ENCODE measurements around the gene TIMP4. TPM values are rescaled to one million over a fixed set of nuclear protein-coding genes. Genes with fewer than 3 reads are reported as not detected.

The TIMP4 gene
- total RNA-seq, 1 donor from 2014 or later = 6.9 TPM

DNA sequence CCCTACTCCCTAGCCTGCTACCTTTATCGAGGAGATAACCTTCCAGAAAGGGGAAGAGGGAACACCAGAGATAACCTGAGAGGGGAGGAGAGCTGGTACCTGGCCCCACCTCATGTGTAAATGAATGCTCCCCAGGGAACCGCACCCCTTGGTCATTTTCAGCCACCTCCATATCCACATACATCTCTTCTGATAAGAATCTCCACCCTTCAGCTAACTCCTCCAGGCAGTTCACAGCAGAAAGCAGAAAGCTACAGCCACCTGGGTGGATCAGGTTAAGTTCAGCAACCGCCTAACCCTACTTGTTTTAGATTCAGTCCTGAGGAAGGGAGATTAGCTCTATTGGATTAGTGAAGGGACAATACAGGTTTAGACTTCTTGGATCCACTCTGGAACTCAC, 38.0 kb upstream of the TIMP4 start:
- intact Hi-C loops (cut with DNase I) = no loop called here
- TF ChIP-seq CTCF (IDR thresholded peaks at IDR 0.05) = no peak
- no peak for ATAC-seq
- no peak for DNase-seq
- Histone ChIP-seq H3K9me3 (no peaks in the 10 kb centered on the region), H3K4me3 (no peak overlapping the region), H3K4me1 (peaks cover 8% of the 10 kb centered on the region), H3K36me3 (no peaks in the 10 kb centered on the region), H3K27me3 (no peaks in the 10 kb centered on the region), H3K27ac (no peak overlapping the region)

DNA sequence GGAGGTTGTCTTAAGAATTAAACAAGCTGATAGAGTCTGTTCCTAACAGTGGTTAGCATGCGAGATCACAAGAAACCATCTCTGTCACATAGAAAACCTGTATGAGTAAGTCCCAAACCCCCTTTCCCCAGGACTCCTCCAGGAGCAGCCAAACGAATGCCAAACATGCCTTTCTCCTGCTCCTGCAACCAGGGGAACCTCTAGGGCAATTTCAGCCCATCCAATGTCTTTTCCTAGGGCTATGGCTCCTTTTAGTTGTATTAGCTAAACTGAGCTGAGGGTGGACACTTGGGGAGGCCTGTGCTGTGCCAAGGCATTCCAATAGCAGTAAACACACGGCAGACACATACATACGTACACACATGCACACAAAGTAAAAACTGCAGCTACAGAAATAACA, 36.5 kb upstream of the TIMP4 start:
- no peak overlapping the region for H3K4me3 ChIP-seq
- H3K27me3 ChIP-seq = no peaks in the 10 kb centered on the region
- TF ChIP-seq CTCF (IDR thresholded peaks at IDR 0.05) = no peak
- peaks cover 8% of the 10 kb centered on the region for H3K4me1 ChIP-seq
- ATAC-seq (no peak), DNase-seq (no peak)
- no peaks in the 10 kb centered on the region for H3K36me3 ChIP-seq
- H3K9me3 ChIP-seq = no peaks in the 10 kb centered on the region
- H3K27ac ChIP-seq = no peak overlapping the region
- intact Hi-C loops (cut with DNase I) = no loop called here

- H3K36me3 ChIP-seq = no peaks in the 10 kb centered on the region
- no peaks in the 10 kb centered on the region for H3K27me3 ChIP-seq
- peaks cover 8% of the 10 kb centered on the region for H3K4me1 ChIP-seq
- no peak overlapping the region for H3K4me3 ChIP-seq
- H3K27ac ChIP-seq = peak overlapping the region; percentile 32
- no peak for TF ChIP-seq CTCF (IDR thresholded peaks at IDR 0.05)
- DNase-seq = no peak
- no peaks in the 10 kb centered on the region for H3K9me3 ChIP-seq
- no peak for ATAC-seq
- intact Hi-C loops (cut with DNase I) = no loop called here
These were observed 36.0 kb upstream of the TIMP4 start for GRCh38 chr3:12194669-12195161.

GRCh38 chr3:12194209-12194608, 35.5 kb upstream of the TIMP4 start:
- ATAC-seq (peak; percentile 69), DNase-seq (no peak)
- Histone ChIP-seq H3K36me3 (no peaks in the 10 kb centered on the region), H3K27ac (peak overlapping the region; percentile 32), H3K4me3 (no peak overlapping the region), H3K4me1 (peaks cover 8% of the 10 kb centered on the region), H3K27me3 (no peaks in the 10 kb centered on the region), H3K9me3 (no peaks in the 10 kb centered on the region)
- no peak for TF ChIP-seq CTCF (IDR thresholded peaks at IDR 0.05)
- intact Hi-C loops (cut with DNase I) = no loop called here

GRCh38 chr3:12193485-12194165, 34.9 kb upstream of the TIMP4 start:
- Histone ChIP-seq H3K9me3 (no peaks in the 10 kb centered on the region), H3K36me3 (no peaks in the 10 kb centered on the region), H3K27ac (peak overlapping the region; percentile 32), H3K4me3 (no peak overlapping the region), H3K4me1 (peaks cover 8% of the 10 kb centered on the region), H3K27me3 (no peaks in the 10 kb centered on the region)
- no peak for TF ChIP-seq CTCF (IDR thresholded peaks at IDR 0.05)
- ATAC-seq (peak; percentile 89), DNase-seq (no peak)
- intact Hi-C loops (cut with DNase I) = no loop called here
